ENCODE measurements around the gene ADAMTS3. TPM values are rescaled to one million over a fixed set of nuclear protein-coding genes. Genes with fewer than 3 reads are reported as not detected.

The ADAMTS3 gene
- total and polyA plus RNA-seq, 2 donors (not counting 3 experiments of a cell fraction or from before 2014, with no cell fraction given): 0.37 to 1.3 TPM

GRCh38 chr4:72507860-72508419, 61.1 kb downstream of the ADAMTS3 start:
- Histone ChIP-seq H3K4me3 (replicated peaks in 1 of 3; ENCODE audit: insufficient read depth in 1 of 3, low read depth in 1 of 3, low read length in 3 of 3) (no peak overlapping the region), H3K9me1 (replicated peaks; ENCODE audit: control insufficient read depth, extremely low read depth, insufficient read depth, low read length) (no peaks in the 10 kb centered on the region), H3K4me1 (ENCODE audit: control insufficient read depth, extremely low read depth, insufficient read depth, low read length) (no peaks in the 10 kb centered on the region), H2AFZ (ENCODE audit: low read depth, low read length) (no peak overlapping the region), H3K36me3 (ENCODE audit: control insufficient read depth in 2 of 2, extremely low read depth in 1 of 2, insufficient read depth in 2 of 2, low read length in 2 of 2) (no peaks in the 10 kb centered on the region), H3K27ac (ENCODE audit: insufficient read depth, low read depth, low read length) (no peak overlapping the region), H3K27me3 (ENCODE audit: control insufficient read depth in 2 of 2, insufficient read depth in 2 of 2, low read length in 2 of 2) (peaks cover 0 to 3% of the 10 kb centered on the region in 2 experiments), H3K79me2 (ENCODE audit: control insufficient read depth, insufficient read depth, low read length) (no peaks in the 10 kb centered on the region), H3K4me2 (ENCODE audit: insufficient read depth, low read length) (no peak overlapping the region), H4K20me1 (replicated peaks; ENCODE audit: control insufficient read depth, extremely low read depth, insufficient read depth, low read length) (no peaks in the 10 kb centered on the region), H3K9me3 (replicated peaks; ENCODE audit: control insufficient read depth, insufficient read depth, low read length) (no peaks in the 10 kb centered on the region), H3K9ac (replicated peaks; ENCODE audit: extremely low read depth, insufficient read depth, low read length) (no peak overlapping the region)
- FAIRE-seq: no peak
- dilution Hi-C loops (cut with MboI; ENCODE audit: extremely low pct_ligation_motif_present, low sequenced_read_pairs) (no loop called here), intact Hi-C loops (cut with micrococcal nuclease) (no loop called here)
- ChIA-PET CTCF (interaction anchor here (0.7 to 3.7 kb wide), 2 partner anchors 12 to 513 kb away, joined by 3 to 72 read pairs; no protein-coding TSS in a partner anchor), POLR2A (no interaction called here)
- no TSS peak for BruUV-seq (replicated peaks)
- TF ChIP-seq MYC (IDR thresholded peaks at IDR 0.05; ENCODE audit: low read depth, low read length) (no peak), EZH2 (IDR thresholded peaks at IDR 0.05; ENCODE audit: borderline replicate concordance, low read depth, low read length, severe bottlenecking) (no peak), POLR2AphosphoS5 (IDR thresholded peaks at IDR 0.05; ENCODE audit: insufficient read depth, low read depth, low read length) (no peak), JUN (IDR thresholded peaks at IDR 0.05; ENCODE audit: borderline replicate concordance, insufficient read depth, insufficient read length, low read depth) (no peak), FOS (IDR thresholded peaks at IDR 0.05; ENCODE audit: borderline replicate concordance, insufficient read depth, low read length) (no peak), POLR2A (IDR thresholded peaks at IDR 0.05; ENCODE audit: low read depth, low read length) (no peak), GATA2 (IDR thresholded peaks at IDR 0.05; ENCODE audit: insufficient read depth, insufficient read length, low read depth, low read length) (no peak), CTCF (IDR thresholded peaks at IDR 0.05; ENCODE audit: extremely low read depth in 1 of 2, insufficient read depth in 1 of 2, low read depth in 1 of 2, low read length in 2 of 2) (no peak), MAX (IDR thresholded peaks at IDR 0.05; ENCODE audit: insufficient read depth, insufficient read length) (no peak)
- DNase-seq (ENCODE audit: low read depth, low spot score): no peak
